SKM-1 treated with dmso at 0.1 percent for 144 hours (cell line): ENCODE results near the gene TUBB1.
"Not testable (repeated sequence)": the region's sequence is repeated elsewhere in the genome, so short reads cannot be mapped to it uniquely, and the experiment has no call there.

Source experiments
- DNase-seq: peaks from one replicate; lab custom pipeline; 2025; ENCODE audit not compliant: unreplicated experiment; lab: John Stamatoyannopoulos, UW

The TUBB1 gene

DNA sequence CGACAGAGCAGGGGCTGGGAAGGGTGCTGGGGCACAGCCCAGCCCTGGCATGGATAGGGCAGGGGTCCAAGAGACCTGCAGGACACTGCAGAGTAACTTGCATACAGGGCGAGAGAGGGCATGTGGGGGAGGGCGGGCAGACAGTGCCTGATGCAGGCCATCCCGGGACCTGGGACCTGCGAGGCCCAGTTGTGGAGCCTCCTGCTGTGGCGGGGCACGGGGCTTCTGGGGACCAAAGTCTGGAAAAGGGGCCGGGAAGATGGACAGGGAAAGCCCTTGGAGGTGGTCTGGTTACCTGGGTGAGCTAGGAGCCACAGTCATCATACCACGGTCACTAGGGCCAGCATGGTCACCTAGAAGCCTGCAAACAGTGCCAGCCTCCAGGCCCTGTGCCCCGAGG, 412 bp upstream of the TUBB1 start:
- DNase-seq, result no peak

DNA sequence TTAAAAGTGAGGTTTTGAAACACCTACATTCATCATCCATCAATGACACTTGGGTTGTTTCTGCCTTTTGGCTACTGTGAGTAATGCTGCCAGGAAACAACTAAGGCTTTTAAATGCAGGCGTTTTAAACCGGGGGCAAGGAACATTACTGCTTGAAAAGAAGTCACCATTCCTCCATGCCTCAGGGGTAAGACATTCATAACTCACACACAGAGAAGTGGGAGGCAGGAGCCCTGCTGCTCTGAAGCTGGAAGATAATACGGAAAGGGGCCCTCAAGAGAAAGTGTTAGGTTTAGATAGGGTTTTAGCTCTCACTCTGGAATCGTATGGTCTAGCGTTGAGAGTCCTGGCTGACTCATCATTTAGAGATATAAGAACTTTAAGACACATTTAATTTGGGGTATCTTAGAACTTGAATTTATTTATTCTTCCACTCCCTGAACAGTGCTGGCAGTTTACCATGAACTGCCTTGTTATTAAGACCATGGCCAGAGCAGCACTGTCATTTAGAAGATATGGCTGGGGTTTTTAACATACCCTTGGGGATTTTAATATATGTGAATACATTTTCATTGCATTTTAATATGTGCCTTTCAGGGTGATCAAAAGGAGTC, 1.8 kb downstream of the TUBB1 start:
- DNase-seq, result no peak

DNA sequence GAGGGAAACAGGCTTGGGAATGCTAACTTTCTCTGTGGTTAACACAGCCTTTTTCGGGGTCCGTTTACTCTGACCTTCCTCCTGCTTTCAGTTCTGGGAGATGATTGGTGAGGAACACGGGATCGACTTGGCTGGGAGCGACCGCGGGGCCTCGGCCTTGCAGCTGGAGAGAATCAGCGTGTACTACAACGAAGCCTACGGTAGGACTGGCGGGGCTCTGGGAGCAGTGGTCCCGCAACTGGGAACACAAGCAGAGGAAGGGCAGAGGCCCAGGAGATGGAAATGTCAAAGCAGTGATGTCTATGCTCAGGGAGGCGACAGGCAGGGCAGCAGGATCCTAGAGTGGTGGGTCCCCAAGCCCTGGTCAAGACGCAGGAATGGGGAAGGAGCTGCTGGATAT, 3.5 kb downstream of the TUBB1 start:
- DNase-seq, result no peak

DNA sequence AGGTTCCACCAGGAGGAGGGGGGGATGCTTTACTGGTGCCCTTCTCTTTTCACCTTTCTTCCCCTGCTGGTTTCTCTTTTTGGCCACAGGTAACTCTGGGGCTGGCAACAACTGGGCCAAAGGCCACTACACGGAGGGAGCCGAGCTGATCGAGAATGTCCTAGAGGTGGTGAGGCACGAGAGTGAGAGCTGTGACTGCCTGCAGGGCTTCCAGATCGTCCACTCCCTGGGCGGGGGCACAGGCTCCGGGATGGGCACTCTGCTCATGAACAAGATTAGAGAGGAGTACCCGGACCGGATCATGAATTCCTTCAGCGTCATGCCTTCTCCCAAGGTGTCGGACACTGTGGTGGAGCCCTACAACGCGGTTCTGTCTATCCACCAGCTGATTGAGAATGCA, 4.4 kb downstream of the TUBB1 start:
- DNase-seq, result no peak

DNA sequence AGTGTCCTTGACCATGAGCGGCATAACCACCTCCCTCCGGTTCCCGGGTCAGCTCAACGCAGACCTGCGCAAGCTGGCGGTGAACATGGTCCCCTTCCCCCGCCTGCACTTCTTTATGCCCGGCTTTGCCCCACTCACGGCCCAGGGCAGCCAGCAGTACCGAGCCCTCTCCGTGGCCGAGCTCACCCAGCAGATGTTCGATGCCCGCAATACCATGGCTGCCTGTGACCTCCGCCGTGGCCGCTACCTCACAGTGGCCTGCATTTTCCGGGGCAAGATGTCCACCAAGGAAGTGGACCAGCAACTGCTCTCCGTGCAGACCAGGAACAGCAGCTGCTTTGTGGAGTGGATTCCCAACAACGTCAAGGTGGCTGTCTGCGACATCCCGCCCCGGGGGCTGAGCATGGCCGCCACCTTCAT, 4.9 kb downstream of the TUBB1 start:
- no peak for DNase-seq

DNA sequence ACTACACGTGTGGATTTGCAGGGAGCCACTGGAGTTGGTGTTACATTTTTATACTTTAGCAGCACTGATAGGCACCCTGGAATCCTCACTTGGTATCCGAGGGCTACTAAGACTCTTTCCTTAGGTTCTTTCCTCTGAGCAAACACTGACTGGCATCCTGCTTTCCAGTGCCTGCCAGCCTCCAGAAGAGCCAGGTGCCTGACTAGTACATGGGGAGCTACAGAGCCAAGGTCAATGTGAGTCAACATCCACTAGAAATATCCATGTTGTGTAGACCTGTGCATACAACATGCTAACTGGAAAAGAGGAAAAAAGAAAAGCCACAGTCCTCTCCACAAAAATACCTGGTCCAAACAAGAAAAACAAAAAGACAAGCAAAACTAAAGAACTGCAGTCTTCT, 5.9 kb downstream of the TUBB1 start:
- no peak for DNase-seq

DNA sequence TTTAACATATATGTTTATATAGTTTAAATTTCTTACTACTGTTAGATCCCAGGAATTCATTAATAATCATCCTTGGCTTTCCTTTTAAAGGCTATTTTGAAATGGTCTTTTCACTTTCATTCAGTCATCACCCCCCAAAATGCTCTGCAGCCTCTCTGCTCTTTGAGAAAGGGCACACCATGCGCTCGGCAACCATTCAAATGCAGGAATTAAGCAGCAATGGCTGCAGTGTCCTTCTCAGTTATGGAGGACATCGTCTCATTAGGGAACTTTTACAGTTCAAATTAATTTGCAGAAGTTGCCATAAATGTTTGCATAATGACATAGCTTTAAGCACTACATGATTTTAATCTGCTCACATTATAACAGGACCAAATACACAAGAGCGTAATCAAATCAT, 6.3 kb downstream of the TUBB1 start:
- no peak for DNase-seq

DNA sequence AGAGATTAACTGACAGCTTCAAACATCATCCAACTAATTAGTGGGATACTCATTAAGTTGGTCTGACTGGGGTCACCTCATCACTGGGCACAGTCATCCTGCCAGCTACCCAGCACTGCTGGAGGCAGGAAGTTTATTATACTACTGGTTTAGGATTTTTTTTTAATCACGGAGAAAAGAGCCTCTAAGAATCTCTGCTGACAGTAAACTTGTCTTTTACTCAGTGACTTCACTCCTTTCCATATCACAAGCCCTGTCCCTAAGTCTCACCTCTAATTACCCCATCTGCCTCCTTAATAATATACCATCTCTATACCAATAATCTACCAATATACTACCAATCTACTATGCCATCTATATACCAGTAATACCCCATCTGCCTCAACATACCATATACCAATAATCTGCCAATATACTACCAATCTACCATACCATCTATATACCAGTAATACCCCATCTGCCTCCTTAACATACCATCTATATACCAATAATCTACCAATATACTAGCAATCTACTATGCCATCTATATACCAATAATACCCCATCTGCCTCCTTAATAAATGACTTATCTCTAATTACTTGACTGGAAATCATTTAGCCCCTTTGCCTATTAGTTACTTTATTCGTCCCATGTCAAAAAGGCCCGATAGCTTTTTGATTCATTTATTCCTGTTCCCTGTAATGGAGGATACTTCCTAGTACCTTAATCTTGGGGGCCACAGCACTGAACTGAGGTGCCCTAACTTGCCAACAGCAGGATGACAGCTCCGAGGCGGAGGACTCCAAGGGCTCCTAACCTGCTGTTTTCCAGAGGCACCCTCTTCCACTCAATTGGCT, 7.9 kb downstream of the TUBB1 start:
- DNase-seq, result no peak

DNA sequence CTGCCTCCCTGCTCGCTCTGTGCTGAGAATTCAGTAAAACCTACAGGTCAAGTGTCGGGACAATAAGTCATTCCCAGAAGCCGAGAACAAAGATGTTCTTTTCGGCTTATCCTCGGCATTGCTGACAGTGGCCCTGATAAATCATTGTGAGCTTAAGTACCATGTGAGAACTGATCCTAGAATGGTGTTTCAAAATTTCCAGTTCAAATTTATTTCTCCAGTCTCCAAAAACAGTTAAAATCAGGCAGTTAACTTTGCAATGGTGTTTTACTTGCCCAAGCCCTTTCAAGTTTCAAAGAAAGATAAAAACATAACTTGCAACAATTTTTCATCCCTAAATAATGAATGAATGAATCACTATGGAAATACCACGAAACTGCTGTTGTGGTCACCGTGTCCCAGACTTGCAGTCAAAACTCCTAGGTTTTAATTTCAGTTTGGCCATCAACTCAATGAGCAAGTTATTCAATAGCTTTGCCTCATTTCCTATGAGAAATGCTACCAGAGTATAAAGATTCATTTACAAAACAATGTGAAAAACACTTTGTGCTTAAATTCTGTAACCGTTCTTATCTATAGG, 8.6 kb downstream of the TUBB1 start:
- DNase-seq, result no peak

DNA sequence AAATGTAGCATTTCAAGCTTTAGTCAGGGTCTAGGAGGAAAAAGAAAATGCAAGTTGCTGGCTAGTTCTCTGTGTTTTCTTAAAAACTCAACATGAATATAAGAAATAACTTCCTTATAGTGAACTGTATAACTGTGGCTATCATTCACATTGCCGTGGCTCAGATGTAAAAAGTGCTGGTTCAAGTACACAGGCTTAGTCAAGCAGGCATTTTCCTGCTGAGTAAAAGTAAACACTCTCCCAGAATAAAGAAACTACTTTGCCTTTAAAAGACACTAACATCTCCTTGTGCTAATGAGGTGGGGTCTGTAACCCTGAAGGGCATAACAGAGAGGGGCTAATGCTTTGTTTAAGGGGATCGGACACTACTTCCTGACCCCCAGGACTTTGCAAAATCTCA, 9.6 kb downstream of the TUBB1 start:
- DNase-seq, result no peak

DNA sequence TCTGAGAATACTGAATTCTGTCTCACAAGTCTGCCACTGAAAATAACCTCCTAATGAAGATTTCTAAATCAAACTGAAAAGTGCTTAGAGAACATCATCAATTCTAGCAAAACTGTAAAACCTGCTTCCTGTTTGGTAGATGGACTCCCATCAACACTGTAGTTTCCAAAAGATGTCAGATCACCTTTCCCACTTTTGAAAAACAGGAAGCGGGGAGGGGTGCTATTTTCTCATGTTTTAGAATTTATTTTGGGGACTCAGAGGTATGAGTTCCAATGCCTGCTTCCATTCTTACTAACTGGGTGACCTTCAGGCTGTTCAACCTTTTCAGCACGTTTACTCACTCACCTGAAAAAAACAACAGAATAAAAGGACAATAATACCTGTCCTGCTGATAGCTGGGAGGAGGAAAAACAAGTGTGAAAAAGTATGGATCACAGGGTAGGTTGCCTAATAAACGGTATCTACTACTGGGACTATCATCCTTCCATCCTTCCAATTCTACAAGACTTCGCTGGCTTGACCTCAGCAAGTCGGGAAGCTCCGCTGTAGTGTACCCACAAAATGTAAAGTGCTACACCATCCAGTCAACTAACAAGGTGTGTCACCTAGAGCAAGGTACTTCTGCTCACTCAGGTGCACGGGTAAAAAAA, 11.8 kb downstream of the TUBB1 start:
- no peak for DNase-seq

DNA sequence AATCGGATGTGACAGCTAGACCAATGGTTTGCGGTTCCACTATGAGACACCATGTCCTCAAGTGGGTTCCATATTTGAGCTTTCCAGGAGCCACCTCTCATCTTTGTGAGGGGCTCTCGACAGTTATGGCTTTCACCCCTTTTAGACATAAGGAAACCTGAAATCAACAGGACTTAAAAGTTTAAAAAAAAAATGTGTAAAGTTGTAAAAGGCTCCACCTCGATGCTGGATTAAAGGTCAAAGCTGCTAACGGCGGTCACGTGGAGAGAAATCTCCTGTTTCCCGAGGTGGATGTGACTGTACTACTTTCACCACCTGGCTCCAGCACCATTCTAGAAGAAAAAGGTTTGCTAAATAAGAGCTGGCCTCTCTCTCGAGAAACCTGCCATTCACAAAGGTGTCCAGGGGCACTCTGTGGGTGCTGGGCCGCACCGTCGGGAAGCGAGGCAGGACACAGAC, 12.4 kb downstream of the TUBB1 start:
- no peak for DNase-seq

DNA sequence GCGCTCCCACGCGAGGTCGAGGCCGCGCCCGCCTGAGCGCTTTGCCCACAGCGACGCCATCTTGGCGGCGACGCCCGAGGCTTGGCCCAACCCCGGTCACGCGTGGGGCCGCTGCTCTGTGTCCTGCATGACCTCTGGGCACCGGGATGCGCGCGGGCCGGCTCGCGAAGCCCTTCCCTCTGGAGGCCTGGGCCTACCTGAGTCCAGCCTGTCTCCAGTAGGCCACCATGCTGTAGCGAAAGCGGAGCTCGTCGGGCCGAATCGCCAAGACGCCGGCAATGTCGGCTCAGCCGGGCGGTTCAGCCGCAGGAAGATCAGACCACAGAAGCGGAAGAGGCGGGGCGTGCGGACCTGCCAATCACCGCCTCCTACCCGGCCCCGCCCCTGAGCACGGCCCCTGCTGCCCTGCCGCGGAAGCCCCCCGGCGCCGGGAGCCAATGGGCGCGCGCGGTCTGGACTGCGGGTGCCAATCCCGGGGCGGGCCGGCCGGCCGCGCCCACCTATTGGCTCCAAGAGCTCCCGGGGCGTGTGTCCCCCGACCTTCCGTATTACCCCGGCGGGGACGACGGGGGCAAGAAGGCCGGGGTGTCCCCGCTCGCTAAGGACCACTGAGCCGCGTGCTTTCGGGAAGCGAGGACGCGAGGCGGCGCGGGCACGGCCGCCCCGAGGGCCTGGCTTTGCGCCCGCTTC, 12.9 kb downstream of the TUBB1 start, which contains the start of gene ATP5F1E:
ATP5F1E (minus strand) TSS at position 313 of the 690 bp plus-strand sequence; CDS start at position 229, 84 bp downstream.
- DNase-seq, result peak; percentile 94

DNA sequence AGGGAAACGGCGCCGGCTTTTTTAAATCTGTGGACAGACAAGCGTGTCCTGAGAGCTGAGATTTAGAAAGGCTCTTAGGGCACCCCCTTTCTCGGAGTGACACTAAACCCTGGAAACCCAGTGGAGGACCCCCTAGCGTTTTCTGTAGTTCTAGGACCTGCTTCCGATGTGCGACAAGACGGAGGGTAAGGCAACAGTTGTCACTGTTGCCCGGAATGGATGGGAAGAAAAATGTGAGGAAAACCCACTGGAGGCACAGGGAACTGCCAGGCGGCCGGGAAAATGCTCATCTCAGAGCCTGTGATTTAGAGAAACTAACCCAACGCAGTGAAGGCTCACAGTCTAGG, 13.5 kb downstream of the TUBB1 start:
- no peak for DNase-seq

DNA sequence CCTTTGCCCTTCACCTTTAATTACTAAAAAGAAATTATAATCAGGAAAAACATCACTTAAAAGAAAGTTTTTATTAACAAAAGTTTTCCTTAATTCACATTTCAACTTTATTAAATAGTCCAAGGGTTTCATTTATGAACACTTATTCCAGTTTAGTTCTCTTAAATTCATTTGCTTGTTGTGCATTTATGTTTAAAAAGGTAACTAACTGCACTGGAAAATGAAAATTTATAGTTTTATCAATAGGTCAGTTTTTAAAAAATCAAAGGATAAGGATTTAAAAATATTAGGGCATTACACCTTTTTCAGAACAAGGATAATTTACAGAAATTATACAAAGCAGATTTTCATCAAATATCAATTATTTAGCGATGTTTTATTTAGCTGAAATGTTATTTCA, 13.9 kb downstream of the TUBB1 start:
- no peak for DNase-seq

DNA sequence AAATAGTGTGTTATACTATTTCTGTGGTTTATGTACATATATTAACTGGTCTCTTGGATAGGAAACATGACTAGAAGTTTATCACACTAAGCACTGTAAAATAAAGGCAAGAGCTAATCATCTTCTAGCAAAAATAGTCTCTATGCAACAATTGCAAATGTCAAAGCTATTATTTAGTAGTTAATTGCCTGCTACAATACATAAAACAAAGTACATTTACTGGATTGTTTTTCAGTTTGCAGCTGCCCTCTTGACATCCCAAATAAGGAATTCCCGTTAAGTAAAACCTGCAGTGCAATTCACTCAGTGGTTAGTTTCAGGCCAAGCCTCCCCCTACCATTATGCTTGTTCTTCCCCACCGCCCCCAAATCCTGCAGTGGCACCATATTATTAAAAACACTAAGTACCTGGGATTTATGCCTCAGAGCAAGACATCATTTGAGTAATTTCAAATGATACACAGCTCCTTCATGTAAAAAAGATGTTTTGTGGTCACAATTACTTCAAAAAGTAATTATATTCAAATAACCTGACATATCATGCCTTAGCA, 14.5 kb downstream of the TUBB1 start:
- DNase-seq, result no peak

DNA sequence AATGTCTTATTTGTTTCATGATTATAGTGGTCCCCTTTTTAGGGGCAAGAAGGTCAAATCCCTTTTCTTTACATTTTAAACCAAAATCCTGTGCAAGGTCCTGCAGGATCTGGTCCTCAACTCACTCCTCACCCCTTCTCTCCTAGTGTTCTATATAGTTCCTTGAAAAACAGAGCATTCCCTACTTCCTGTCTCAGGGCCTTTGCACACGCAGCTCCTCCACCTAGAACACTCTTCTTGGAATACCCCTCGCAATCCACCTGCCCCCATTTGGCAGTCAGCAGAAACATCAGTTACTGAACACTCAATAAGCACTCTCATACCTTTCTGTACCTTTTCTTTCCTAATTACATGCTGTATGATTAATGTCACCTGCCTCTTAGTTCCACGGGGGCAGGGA, 16.2 kb downstream of the TUBB1 start:
- DNase-seq, result no peak

DNA sequence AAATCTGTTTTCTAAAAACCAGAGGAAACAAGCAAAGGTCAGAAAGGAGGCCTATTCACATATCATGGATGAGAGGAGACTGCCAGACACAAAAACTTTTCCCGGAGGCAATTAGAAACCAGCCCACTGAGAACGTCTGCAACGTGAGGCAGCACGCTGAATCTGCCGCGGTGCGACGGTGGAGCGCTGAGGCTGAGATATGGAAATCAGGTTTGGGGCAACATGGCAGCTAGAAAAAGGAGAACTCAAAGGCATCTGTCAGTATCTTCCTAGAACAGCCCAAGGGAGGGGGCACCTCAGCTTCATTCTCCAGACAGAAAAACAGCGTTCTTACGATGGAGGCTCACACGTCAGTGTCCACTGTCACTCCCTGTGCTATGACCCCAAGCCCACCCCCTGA, 18.2 kb downstream of the TUBB1 start:
- no peak for DNase-seq

DNA sequence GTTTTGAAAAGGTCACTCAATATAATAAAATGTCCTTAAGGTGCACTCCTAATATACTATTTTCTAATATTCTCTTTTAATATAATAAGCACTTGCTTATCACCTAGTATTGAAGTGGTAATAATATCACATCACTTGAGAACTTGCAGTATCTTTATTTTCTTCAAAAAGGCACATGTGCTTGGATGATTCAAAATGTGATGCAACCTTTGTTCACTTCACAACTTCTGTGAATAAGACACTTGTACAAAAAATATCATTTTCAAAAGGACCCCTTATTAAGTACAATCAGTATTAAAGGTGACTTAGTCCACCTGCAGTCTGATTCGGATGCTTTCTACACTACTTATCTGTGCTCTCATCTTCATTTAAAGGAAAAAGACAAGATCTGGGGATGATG, 20.0 kb downstream of the TUBB1 start:
- no peak for DNase-seq

DNA sequence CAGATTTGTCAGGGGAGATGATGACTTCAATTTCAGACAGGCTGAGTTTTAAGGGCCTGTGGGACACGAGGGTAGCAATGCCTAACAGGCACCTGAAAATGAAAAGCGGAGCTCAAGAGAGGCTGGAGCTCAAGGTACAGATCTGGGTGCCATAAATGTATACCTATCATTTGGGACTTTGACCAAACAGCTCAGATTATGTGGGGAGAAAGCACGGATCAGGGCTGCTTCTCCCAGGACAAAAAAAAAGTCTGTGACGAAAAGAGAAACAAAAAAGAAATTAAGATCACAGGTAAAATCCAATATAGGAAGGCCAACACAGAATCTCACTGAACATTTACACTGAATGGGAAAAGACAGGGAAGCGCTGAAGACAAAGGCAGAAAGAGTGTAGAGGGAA, 21.4 kb downstream of the TUBB1 start:
- DNase-seq, result no peak

DNA sequence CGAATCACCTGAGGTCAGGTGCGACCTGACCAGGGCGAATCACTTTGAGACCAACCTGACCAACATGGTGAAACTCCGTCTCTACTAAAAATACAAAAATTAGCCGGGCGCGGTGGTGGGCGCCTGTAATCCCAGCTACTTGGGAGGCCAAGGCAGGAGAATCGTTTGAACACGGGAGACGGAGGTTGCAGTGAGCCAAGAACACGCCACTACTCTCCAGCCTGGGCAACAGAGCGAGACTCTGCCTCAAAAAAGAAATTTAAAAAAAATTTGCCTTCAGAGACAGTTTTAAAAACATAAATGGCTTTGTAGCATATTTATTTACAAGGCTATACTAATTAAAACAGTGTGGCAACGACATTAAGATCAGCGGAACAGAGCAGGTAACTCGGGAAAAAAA, 22.3 kb downstream of the TUBB1 start:
- DNase-seq, result not testable (repeated sequence)
